Liver (tissue), 9 donors: ENCODE results near the gene INO80B. TPM values are rescaled to one million over a fixed set of nuclear protein-coding genes. Genes with fewer than 3 reads are reported as not detected.

ENCODE experiments used
- DNase-seq: peaks from one replicate; pipeline ENCODE4 v3.0.0-alpha.2; 2017; ENCODE audit warnings: low spot score
- H3K27ac ChIP-seq, 2 donors: one replicate each; pipeline ENCODE4 v1.7.0; 2013; ENCODE audit warnings: inconsistent platforms in 2 of 2, low read length in 2 of 2, control low read depth in 1 of 2, low read depth in 1 of 2, mild to moderate bottlenecking in 1 of 2
- H3K27me3 ChIP-seq, 4 donors: one replicate each; pipeline versions ENCODE4 v1.6.1 to v1.7.0; 2013; ENCODE audit warnings: low read length in 3 of 4, inconsistent platforms in 1 of 4, mild to moderate bottlenecking in 1 of 4, moderate library complexity in 1 of 4; ENCODE audit not compliant: control insufficient read depth in 4 of 4, insufficient read depth in 4 of 4
- H3K36me3 ChIP-seq, 4 donors: one replicate each; pipeline versions ENCODE4 v1.6.1 to v1.7.0; 2013; ENCODE audit warnings: low read length in 3 of 4, mild to moderate bottlenecking in 3 of 4, low read depth in 1 of 4, moderate library complexity in 1 of 4; ENCODE audit not compliant: control insufficient read depth in 4 of 4, insufficient read depth in 3 of 4
- H3K4me1 ChIP-seq, 4 donors: one replicate each; pipeline versions ENCODE4 v1.6.1 to v1.7.0; 2013; ENCODE audit warnings: low read length in 3 of 4, mild to moderate bottlenecking in 3 of 4, moderate library complexity in 1 of 4; ENCODE audit not compliant: control insufficient read depth in 4 of 4, insufficient read depth in 4 of 4
- H3K4me3 ChIP-seq, 3 donors: one replicate each; pipeline versions ENCODE4 v1.6.1 to v1.7.0; 2013; ENCODE audit warnings: low read length in 3 of 3, control low read depth in 1 of 3, low read depth in 1 of 3, mild to moderate bottlenecking in 1 of 3
- H3K9ac ChIP-seq, 2 donors: one replicate each; pipeline ENCODE4 v1.7.0; 2013; ENCODE audit warnings: low read length in 2 of 2, mild to moderate bottlenecking in 2 of 2, moderate library complexity in 2 of 2, control low read depth in 1 of 2, low read depth in 1 of 2
- H3K9me3 ChIP-seq, 4 donors: one replicate each; pipeline versions ENCODE4 v1.6.1 to v1.7.0; 2013; ENCODE audit warnings: low read length in 3 of 4; ENCODE audit not compliant: control insufficient read depth in 4 of 4
- EGR1 ChIP-seq, 2 donors: IDR thresholded peaks; 2 replicates each; pipeline ENCODE4 v1.6.1; 2016 to 2018; ENCODE audit warnings: antibody characterized with exemption in 2 of 2, low read depth in 2 of 2
- FOXA1 ChIP-seq: IDR thresholded peaks from 2 replicates; pipeline ENCODE4 v1.6.1; 2016; ENCODE audit warnings: antibody characterized with exemption
- FOXA2 ChIP-seq: IDR thresholded peaks from 2 replicates; pipeline ENCODE4 v1.6.1; 2016; ENCODE audit warnings: antibody characterized with exemption
- GABPA ChIP-seq, 2 donors: IDR thresholded peaks in 1 of 2; conservative IDR thresholded peaks in 1 of 2; 2 replicates each; pipeline ENCODE4 v1.6.1; 2016; ENCODE audit warnings: antibody characterized with exemption in 2 of 2, mild to moderate bottlenecking in 1 of 2, moderate library complexity in 1 of 2
- HNF4A ChIP-seq, 2 donors: conservative IDR thresholded peaks; 2 replicates each; pipeline ENCODE4 v1.6.1; 2016; ENCODE audit warnings: antibody characterized with exemption in 2 of 2, mild to moderate bottlenecking in 2 of 2
- JUND ChIP-seq, 2 donors: IDR thresholded peaks; 2 replicates each; pipeline ENCODE4 v1.6.1; 2016; ENCODE audit warnings: antibody characterized with exemption in 2 of 2
- NR2F2 ChIP-seq: IDR thresholded peaks from 2 replicates; pipeline ENCODE4 v1.6.1; 2016; ENCODE audit warnings: antibody characterized with exemption
- SP1 ChIP-seq: IDR thresholded peaks from 2 replicates; pipeline ENCODE4 v1.6.1; 2018; ENCODE audit warnings: antibody characterized with exemption, mild to moderate bottlenecking
- TAF1 ChIP-seq: conservative IDR thresholded peaks from 2 replicates; pipeline ENCODE4 v1.6.1; 2016; ENCODE audit warnings: antibody characterized with exemption, mild to moderate bottlenecking
- YY1 ChIP-seq: IDR thresholded peaks from 2 replicates; pipeline ENCODE4 v1.6.1; 2016; ENCODE audit warnings: antibody characterized with exemption, mild to moderate bottlenecking
- WGBS: extraction: QIAGEN DNeasy Blood & Tissue Kit; methylation state at CpG from one replicate; pipeline ENCODE4 v1.1.7; 2013; 5-methylcytosine and 5-hydroxymethylcytosine counted together
- polyA plus RNA-seq, 2 donors: library from polyadenylated mRNA; stranded (reverse) in 1 of 2; unstranded in 1 of 2; fragments of 200-250 nt in 1 of 2; fragments of >200 nt in 1 of 2; fragmentation: Nextera tagmentation in 1 of 2; extraction: Ambion mirVana in 1 of 2; gene quantifications; one replicate each; pipeline versions ENCODE4 v1.2.1 to v1.2.3, GENCODE V29; 2013 to 2015
- total RNA-seq, 2 donors: library from RNA; depleted of rRNA; stranded (reverse); fragments of >200 nt; gene quantifications; one replicate each; pipeline ENCODE4 v1.2.3, GENCODE V29; 2014
- TF ChIP-seq, protein P1 (sequence below): IDR thresholded peaks from 2 replicates; pipeline ENCODE4 v1.6.1; 2016; ENCODE audit warnings: antibody characterized with exemption, mild to moderate bottlenecking
- TF ChIP-seq, protein P2 (sequence below): IDR thresholded peaks from 2 replicates; pipeline ENCODE4 v1.6.1; 2016; ENCODE audit warnings: antibody characterized with exemption
- TF ChIP-seq, protein P3 (sequence below): IDR thresholded peaks from 2 replicates; pipeline ENCODE4 v1.6.1; 2016; ENCODE audit warnings: antibody characterized with exemption
- TF ChIP-seq, protein P4 (sequence below): fragments of 150-350 bp; IDR thresholded peaks from 2 replicates; pipeline ENCODE4 v1.5.1; 2017; ENCODE audit warnings: improper control_type of control experiment, low read depth, low read length; ENCODE audit not compliant: missing input control
- donor health status: healthy.
- donor health status: healthy.
- donor health status: healthy.
- donor health status: healthy.
- donor health status: healthy.

The INO80B gene
- total and polyA plus RNA-seq, 4 donors = 2.7 to 14.8 (median 10.5) TPM

DNA sequence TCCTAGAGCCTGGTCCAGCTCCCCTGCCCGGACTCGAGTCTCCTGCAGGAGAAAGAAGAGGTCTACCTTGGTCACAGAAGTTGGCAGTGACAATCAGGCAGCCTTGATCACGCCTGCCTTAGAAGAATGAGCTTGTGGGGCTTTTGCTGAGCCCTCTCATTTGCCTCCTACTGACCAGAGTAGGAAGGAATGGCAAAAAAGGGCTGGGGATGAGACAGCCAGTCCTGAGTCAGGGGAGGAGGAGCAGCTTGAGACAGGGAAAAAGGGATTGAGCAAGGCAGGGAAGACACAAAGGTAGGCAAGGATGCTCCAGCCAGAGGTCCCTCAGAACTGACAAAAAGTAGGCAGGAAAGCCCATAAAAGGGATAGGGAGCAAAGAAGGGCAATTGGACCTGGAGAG lies 27.3 kb upstream of the INO80B start (continued):
- TF ChIP-seq, protein P1, sequence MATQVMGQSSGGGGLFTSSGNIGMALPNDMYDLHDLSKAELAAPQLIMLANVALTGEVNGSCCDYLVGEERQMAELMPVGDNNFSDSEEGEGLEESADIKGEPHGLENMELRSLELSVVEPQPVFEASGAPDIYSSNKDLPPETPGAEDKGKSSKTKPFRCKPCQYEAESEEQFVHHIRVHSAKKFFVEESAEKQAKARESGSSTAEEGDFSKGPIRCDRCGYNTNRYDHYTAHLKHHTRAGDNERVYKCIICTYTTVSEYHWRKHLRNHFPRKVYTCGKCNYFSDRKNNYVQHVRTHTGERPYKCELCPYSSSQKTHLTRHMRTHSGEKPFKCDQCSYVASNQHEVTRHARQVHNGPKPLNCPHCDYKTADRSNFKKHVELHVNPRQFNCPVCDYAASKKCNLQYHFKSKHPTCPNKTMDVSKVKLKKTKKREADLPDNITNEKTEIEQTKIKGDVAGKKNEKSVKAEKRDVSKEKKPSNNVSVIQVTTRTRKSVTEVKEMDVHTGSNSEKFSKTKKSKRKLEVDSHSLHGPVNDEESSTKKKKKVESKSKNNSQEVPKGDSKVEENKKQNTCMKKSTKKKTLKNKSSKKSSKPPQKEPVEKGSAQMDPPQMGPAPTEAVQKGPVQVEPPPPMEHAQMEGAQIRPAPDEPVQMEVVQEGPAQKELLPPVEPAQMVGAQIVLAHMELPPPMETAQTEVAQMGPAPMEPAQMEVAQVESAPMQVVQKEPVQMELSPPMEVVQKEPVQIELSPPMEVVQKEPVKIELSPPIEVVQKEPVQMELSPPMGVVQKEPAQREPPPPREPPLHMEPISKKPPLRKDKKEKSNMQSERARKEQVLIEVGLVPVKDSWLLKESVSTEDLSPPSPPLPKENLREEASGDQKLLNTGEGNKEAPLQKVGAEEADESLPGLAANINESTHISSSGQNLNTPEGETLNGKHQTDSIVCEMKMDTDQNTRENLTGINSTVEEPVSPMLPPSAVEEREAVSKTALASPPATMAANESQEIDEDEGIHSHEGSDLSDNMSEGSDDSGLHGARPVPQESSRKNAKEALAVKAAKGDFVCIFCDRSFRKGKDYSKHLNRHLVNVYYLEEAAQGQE = no peak
- TF ChIP-seq EGR1 (IDR thresholded peaks at IDR 0.05; ENCODE audit: low read depth in 2 of 2) = no peak
- TF ChIP-seq, protein P2, sequence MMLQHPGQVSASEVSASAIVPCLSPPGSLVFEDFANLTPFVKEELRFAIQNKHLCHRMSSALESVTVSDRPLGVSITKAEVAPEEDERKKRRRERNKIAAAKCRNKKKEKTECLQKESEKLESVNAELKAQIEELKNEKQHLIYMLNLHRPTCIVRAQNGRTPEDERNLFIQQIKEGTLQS = no peak
- TF ChIP-seq, protein P3, sequence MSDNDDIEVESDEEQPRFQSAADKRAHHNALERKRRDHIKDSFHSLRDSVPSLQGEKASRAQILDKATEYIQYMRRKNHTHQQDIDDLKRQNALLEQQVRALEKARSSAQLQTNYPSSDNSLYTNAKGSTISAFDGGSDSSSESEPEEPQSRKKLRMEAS = no peak
- TF ChIP-seq JUND (IDR thresholded peaks at IDR 0.05) = no peak
- TF ChIP-seq NR2F2 = no peak
- TF ChIP-seq HNF4A (conservative IDR thresholded peaks at IDR 0.05) = no peak
- no peak for TF ChIP-seq GABPA (IDR thresholded peaks at IDR 0.05 in 1 of 2, conservative IDR thresholded peaks at IDR 0.05 in 1 of 2)
- no peak for TF ChIP-seq SP1

DNA sequence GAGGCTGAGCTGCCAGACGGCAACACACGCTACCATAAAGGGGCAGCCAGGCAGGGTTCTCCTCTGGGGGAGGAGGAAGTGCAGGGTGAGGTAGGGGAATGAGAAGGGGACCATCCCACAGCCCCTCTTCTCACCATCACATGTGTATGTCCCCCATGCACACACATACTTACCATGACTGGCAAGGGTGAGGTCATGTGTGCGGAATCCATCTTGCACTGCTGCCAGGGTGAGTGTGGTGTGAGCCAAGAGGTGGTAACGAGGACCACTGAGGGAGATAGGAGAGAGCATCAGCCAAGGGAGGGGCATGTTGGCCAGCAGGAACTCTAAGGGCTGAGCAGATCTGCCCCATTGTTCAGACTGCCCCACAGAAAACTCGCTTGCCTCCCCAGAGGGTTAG lies 26.2 kb upstream of the INO80B start:
- Histone ChIP-seq H3K9ac (no peak overlapping the region), H3K27me3 (no peaks in the 10 kb centered on the region), H3K4me1 (peaks cover 9 to 42% (median 40%) of the 10 kb centered on the region in 4 donors), H3K9me3 (no peaks in the 10 kb centered on the region), H3K36me3 (peaks cover 10 to 53% (median 37%) of the 10 kb centered on the region in 4 donors), H3K27ac (peak overlapping the region; percentile 21 to 80), H3K4me3 (no peak overlapping the region)
- DNase-seq = no peak
- TF ChIP-seq GABPA (IDR thresholded peaks at IDR 0.05 in 1 of 2, conservative IDR thresholded peaks at IDR 0.05 in 1 of 2) (no peak), FOXA2 (no peak), NR2F2 (no peak), TAF1 (no peak), HNF4A (conservative IDR thresholded peaks at IDR 0.05) (no peak), FOXA1 (no peak), YY1 (no peak)
- TF ChIP-seq, protein P2 = no peak
- TF ChIP-seq, protein P4, sequence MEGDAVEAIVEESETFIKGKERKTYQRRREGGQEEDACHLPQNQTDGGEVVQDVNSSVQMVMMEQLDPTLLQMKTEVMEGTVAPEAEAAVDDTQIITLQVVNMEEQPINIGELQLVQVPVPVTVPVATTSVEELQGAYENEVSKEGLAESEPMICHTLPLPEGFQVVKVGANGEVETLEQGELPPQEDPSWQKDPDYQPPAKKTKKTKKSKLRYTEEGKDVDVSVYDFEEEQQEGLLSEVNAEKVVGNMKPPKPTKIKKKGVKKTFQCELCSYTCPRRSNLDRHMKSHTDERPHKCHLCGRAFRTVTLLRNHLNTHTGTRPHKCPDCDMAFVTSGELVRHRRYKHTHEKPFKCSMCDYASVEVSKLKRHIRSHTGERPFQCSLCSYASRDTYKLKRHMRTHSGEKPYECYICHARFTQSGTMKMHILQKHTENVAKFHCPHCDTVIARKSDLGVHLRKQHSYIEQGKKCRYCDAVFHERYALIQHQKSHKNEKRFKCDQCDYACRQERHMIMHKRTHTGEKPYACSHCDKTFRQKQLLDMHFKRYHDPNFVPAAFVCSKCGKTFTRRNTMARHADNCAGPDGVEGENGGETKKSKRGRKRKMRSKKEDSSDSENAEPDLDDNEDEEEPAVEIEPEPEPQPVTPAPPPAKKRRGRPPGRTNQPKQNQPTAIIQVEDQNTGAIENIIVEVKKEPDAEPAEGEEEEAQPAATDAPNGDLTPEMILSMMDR = no peak
- WGBS = 93% methylated on average over 5 of the region's 5 CpGs
